Memory B cell (primary cell): Measurements from ENCODE around the gene CFAP251.
"Not testable (repeated sequence)": the region's sequence is repeated elsewhere in the genome, so short reads cannot be mapped to it uniquely, and the experiment has no call there.

Experiments
- ATAC-seq: fragments of 150-1000 bp; cut with Tn5 transposase; 2 replicates; pipeline ENCODE4 v1.10.0; 2021; ENCODE audit warnings: low read depth, mild to moderate bottlenecking, moderate library complexity
- DNase-seq, 2 donors: peaks; one replicate each; pipeline ENCODE4 v3.0.0; 2022; ENCODE audit warnings: low spot score in 2 of 2
- H3K27ac Mint-ChIP-seq: one replicate; pipeline ENCODE4 v1.8.0; 2022; ENCODE audit warnings: mild to moderate bottlenecking, moderate library complexity, mixed read lengths
- H3K27me3 Mint-ChIP-seq: one replicate; pipeline ENCODE4 v1.8.0; 2022; ENCODE audit warnings: mixed read lengths
- H3K36me3 Mint-ChIP-seq: one replicate; pipeline ENCODE4 v1.8.0; 2022; ENCODE audit warnings: mild to moderate bottlenecking, mixed read lengths
- H3K4me1 Mint-ChIP-seq: one replicate; pipeline ENCODE4 v1.8.0; 2022; ENCODE audit warnings: mixed read lengths
- H3K4me3 Mint-ChIP-seq: one replicate; pipeline ENCODE4 v1.8.0; 2022; ENCODE audit warnings: mild to moderate bottlenecking, moderate library complexity, mixed read lengths
- H3K9me3 Mint-ChIP-seq: one replicate; pipeline ENCODE4 v1.8.0; 2022; ENCODE audit warnings: mixed read lengths

CFAP251 gene

GRCh38 chr12:121921066-121921465, 2.7 kb downstream of the CFAP251 start:
- Mint-ChIP-seq H3K4me3 (no peak overlapping the region), H3K27ac (peak overlapping the region; percentile 2), H3K36me3 (no peaks in the 10 kb centered on the region)

DNA sequence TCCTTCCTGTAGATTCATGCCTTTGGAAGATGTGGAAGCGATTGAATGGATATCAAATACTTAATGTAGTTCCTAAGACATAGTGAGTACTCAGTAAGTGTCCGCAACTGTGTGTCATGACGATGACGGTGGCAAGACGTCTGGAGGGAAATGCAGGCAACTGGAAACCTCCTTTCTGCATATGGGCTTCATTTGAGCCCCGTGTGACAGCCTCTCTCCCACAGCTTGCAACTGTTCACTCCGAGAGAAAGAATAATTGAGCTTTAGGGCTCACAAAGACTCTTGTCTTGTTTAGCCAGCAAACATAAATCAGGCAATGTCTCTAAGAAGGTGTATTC, 6.9 kb downstream of the CFAP251 start:
- Mint-ChIP-seq H3K9me3 (no peaks in the 10 kb centered on the region), H3K4me3 (no peak overlapping the region), H3K36me3 (no peaks in the 10 kb centered on the region), H3K27ac (no peak overlapping the region), H3K4me1 (peaks cover 9% of the 10 kb centered on the region), H3K27me3 (no peaks in the 10 kb centered on the region)
- DNase-seq (no peak), ATAC-seq (no peak)

More at GRCh38 chr12:121921066-121921465, 2.7 kb downstream of the CFAP251 start:
- peaks cover 5% of the 10 kb centered on the region for H3K4me1 Mint-ChIP-seq
- no peak for ATAC-seq
- H3K27me3 Mint-ChIP-seq, result no peaks in the 10 kb centered on the region
- no peak for DNase-seq
- H3K9me3 Mint-ChIP-seq, result no peaks in the 10 kb centered on the region

DNA sequence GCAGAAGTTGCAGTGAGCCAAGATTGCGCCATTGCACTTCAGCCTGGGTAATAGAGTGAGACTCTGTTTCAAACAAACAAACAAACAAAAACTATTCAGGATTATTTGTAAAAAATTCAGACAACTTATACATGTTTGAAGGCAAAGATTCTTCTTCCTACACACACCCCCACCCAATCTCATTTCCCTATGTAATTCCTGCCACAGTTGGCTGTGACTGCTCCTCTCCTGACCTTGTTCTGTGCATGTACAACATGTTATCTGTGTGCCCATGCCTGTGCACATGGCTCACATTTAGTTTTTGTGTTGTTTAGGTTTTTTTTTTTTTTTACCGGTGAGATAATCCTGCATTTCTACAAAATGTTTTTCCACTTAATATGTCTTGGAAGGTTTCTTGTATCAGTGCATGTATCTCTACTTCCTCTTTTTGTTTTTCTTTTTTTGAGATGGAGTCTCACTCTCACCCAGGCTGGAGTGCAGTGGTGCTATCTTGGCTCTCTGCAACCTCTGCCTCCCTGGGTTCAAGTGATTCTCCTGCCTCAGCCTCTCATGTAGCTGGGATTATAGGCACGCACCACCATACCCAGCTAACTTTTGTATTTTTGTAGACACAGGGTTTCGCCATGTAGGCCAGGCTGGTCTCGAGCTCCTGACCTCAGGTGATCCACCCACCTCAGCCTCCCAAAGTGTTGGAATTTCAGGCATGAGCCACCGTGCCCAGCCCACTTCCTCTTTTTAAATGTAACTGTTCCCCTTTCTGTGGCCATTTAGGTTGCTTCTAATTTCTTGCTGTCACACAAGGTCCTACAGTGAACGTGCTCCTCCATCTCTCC, 8.7 kb downstream of the CFAP251 start:
- no peaks in the 10 kb centered on the region for H3K36me3 Mint-ChIP-seq
- H3K27ac Mint-ChIP-seq, result peak overlapping the region; percentile 5
- peak overlapping the region; percentile 27 for H3K4me3 Mint-ChIP-seq

DNA sequence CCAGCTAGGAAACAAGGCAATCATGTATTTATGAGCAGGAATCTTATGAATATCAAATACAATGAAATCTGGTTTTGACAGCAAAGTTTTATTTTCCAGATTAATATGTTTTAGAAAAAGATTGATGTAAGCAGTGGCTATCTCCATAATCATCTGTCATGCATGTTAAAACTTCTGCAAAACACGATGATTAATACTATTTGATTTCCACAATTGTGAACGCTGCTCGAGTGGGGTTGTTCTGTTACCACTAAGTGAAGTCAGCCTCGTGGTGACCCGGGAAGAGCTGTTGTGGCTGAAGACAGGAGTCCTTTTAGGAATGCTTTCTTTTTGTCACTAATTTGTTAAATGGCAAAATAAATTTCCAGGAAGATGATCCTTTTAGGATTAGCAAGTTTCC, 9.4 kb downstream of the CFAP251 start:
- H3K4me3 Mint-ChIP-seq, result peak overlapping the region; percentile 27
- H3K36me3 Mint-ChIP-seq, result no peaks in the 10 kb centered on the region
- H3K27me3 Mint-ChIP-seq, result no peaks in the 10 kb centered on the region
- ATAC-seq, result no peak
- peak overlapping the region; percentile 5 for H3K27ac Mint-ChIP-seq
- H3K9me3 Mint-ChIP-seq, result no peaks in the 10 kb centered on the region
- DNase-seq, result no peak
- H3K4me1 Mint-ChIP-seq, result peaks cover 17% of the 10 kb centered on the region

More for the DNA sequence above, 8.7 kb downstream of the CFAP251 start:
- peaks cover 14% of the 10 kb centered on the region for H3K4me1 Mint-ChIP-seq
- H3K9me3 Mint-ChIP-seq, result no peaks in the 10 kb centered on the region
- no peaks in the 10 kb centered on the region for H3K27me3 Mint-ChIP-seq
- DNase-seq (peak; percentile 25 to 40), ATAC-seq (peak; percentile 93)

GRCh38 chr12:121929545-121929944, 11.2 kb downstream of the CFAP251 start:
- H3K27me3 Mint-ChIP-seq, H3K27ac Mint-ChIP-seq, H3K9me3 Mint-ChIP-seq, ATAC-seq, DNase-seq, H3K36me3 Mint-ChIP-seq, H3K4me3 Mint-ChIP-seq: not testable (repeated sequence)
- H3K4me1 Mint-ChIP-seq, result peaks cover 17% of the 10 kb centered on the region

GRCh38 chr12:121930862-121931261, 12.5 kb downstream of the CFAP251 start:
- no peak overlapping the region for H3K27ac Mint-ChIP-seq
- no peaks in the 10 kb centered on the region for H3K27me3 Mint-ChIP-seq
- DNase-seq, result no peak
- H3K36me3 Mint-ChIP-seq, result no peaks in the 10 kb centered on the region
- ATAC-seq, result no peak
- peaks cover 17% of the 10 kb centered on the region for H3K4me1 Mint-ChIP-seq
- H3K9me3 Mint-ChIP-seq, result no peaks in the 10 kb centered on the region
- H3K4me3 Mint-ChIP-seq, result no peak overlapping the region

DNA sequence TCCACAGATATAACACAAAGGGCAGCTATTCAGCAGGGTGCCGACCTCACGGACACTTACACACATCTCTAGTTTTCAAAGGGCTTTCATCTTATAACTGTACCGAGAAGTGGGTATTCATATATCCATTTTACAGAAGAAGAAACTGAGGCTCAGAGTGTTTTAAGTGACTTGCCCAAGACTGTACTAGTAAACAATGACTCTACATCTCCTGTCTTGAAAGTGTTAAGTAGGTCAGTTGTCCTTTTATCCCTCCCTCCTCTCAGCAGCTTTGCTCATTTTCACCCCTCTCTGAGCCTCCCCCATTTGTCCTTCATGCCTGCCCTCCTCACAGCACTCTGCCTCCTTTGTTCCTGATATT, 13.8 kb downstream of the CFAP251 start:
- ATAC-seq, result no peak
- Mint-ChIP-seq H3K27ac (no peak overlapping the region), H3K4me1 (peaks cover 16% of the 10 kb centered on the region), H3K36me3 (no peaks in the 10 kb centered on the region), H3K4me3 (no peak overlapping the region), H3K27me3 (no peaks in the 10 kb centered on the region), H3K9me3 (no peaks in the 10 kb centered on the region)
- DNase-seq, result no peak

DNA sequence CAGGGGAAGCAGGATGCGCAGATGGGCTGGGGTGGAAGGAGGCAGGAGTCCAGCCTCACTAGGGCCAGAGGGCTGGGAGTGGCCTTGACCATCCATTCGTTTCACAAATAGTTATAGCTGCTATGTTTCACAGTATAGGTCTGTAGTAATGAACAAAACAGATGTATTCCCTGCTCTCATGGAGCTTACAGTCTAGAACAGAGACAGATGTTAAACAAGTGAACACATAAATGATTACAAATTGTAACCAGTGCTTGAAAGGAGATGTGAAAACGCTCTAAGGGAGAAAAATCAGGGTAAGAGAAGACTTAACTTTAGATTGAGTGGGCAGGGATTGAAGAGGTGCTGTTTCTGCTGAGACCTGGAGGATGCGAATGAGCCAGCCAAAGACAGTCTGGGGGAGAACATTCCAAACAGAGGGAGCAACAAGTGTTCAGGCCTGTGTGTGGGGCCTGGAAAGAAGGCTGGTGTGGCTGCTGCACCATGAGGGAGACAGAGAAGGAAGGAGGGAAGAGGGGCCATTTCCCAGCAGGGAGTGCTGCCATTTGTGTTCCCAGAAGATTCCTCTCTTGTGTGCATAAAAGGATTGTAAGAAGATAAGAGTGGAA, 14.6 kb downstream of the CFAP251 start:
- no peak overlapping the region for H3K4me3 Mint-ChIP-seq
- ATAC-seq (no peak), DNase-seq (no peak)
- no peaks in the 10 kb centered on the region for H3K9me3 Mint-ChIP-seq
- H3K36me3 Mint-ChIP-seq, result no peaks in the 10 kb centered on the region
- no peak overlapping the region for H3K27ac Mint-ChIP-seq
- no peaks in the 10 kb centered on the region for H3K27me3 Mint-ChIP-seq
- peaks cover 13% of the 10 kb centered on the region for H3K4me1 Mint-ChIP-seq

DNA sequence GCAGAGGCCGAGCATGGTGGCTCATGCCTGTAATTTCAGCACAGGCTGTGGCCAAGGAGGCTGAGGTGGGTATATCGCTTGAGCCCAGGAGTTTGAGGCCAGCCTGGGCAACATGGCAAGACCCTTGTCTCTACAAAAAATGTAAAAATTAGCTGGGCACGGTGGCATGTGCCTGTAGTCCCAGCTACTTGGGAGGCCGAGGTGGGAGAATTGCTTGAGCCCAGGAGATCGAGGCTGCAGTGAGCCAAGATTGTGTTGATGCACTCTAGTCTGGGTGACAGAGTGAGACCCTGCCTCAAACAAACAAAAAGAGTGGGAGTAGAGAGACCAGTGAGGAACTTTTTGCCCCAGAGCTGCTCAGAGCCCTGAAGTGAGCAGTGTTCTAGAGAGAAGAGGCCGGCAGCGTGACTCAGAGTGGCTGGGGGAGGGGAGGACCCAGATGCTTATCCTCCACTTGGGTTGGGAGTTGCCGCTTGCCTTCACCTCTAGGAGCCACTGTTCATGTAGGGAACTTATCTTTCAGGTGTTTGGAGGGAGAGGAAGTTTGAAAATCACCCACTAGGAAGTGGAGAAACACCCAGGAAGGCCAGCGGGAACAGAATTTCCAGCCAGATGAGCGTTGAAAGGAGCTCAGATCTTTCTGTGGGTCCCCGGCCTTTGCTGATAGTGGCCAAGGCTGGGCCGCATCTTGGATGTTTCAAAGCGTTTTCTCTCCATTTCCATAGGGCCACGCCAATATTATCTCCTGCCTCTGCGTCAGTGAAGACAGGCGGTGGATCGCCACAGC, 15.3 kb downstream of the CFAP251 start:
- no peak overlapping the region for H3K4me3 Mint-ChIP-seq
- DNase-seq (no peak), ATAC-seq (no peak)
- no peaks in the 10 kb centered on the region for H3K27me3 Mint-ChIP-seq
- H3K4me1 Mint-ChIP-seq, result peaks cover 13% of the 10 kb centered on the region
- no peak overlapping the region for H3K27ac Mint-ChIP-seq
- H3K36me3 Mint-ChIP-seq, result no peaks in the 10 kb centered on the region
- H3K9me3 Mint-ChIP-seq, result no peaks in the 10 kb centered on the region

GRCh38 chr12:121934309-121934664, 15.9 kb downstream of the CFAP251 start:
- no peak overlapping the region for H3K27ac Mint-ChIP-seq
- no peaks in the 10 kb centered on the region for H3K36me3 Mint-ChIP-seq
- no peak overlapping the region for H3K4me3 Mint-ChIP-seq
- peaks cover 13% of the 10 kb centered on the region for H3K4me1 Mint-ChIP-seq
- DNase-seq (no peak), ATAC-seq (no peak)
- H3K9me3 Mint-ChIP-seq, result no peaks in the 10 kb centered on the region
- no peaks in the 10 kb centered on the region for H3K27me3 Mint-ChIP-seq

DNA sequence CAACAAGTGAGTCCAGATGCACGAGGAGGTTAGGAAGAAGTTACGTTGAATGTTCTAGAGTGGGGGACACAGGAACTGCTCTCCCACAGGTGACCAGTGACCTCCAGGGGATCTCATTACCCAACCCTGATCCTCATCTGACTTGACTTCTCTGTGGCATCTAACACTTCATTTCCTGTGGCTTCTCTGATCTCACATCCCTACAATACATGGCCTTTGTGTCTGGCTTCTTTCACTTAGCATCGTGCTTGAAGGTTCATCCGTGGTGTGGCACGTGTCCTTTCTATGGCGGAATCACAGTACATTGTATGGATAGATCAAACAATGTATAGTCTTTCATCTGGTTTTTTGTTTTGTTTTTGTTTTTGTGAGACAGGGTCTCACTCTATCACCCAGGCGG, 19.3 kb downstream of the CFAP251 start:
- no peak overlapping the region for H3K27ac Mint-ChIP-seq
- no peaks in the 10 kb centered on the region for H3K27me3 Mint-ChIP-seq
- H3K4me1 Mint-ChIP-seq, result peaks cover 5% of the 10 kb centered on the region
- H3K36me3 Mint-ChIP-seq, result no peaks in the 10 kb centered on the region
- H3K9me3 Mint-ChIP-seq, result no peaks in the 10 kb centered on the region
- DNase-seq, result no peak
- ATAC-seq, result no peak
- no peak overlapping the region for H3K4me3 Mint-ChIP-seq

- peaks cover 5% of the 10 kb centered on the region for H3K4me1 Mint-ChIP-seq
- H3K27ac Mint-ChIP-seq, result no peak overlapping the region
- H3K36me3 Mint-ChIP-seq, result no peaks in the 10 kb centered on the region
- H3K9me3 Mint-ChIP-seq, result no peaks in the 10 kb centered on the region
- no peaks in the 10 kb centered on the region for H3K27me3 Mint-ChIP-seq
- DNase-seq, result no peak
- peak; percentile 52 for ATAC-seq
- H3K4me3 Mint-ChIP-seq, result no peak overlapping the region
These were observed 20.8 kb downstream of the CFAP251 start for GRCh38 chr12:121939186-121939585.

- H3K27ac Mint-ChIP-seq, result no peak overlapping the region
- H3K4me1 Mint-ChIP-seq, result peaks cover 5% of the 10 kb centered on the region
- H3K27me3 Mint-ChIP-seq, result no peaks in the 10 kb centered on the region
- H3K9me3 Mint-ChIP-seq, result no peaks in the 10 kb centered on the region
- H3K4me3 Mint-ChIP-seq, result no peak overlapping the region
- ATAC-seq, result no peak
- DNase-seq, result no peak
- H3K36me3 Mint-ChIP-seq, result no peaks in the 10 kb centered on the region
These were observed 21.8 kb downstream of the CFAP251 start for GRCh38 chr12:121939992-121940766.
